ENCODE data around the gene CHRNA7.

GRCh38 chr15:32131803-32132202 lies 101.5 kb downstream of the CHRNA7 start:
- TF ChIP-seq CTCF (IDR thresholded peaks at IDR 0.05; ENCODE audit: insufficient read depth, low read depth, low read length) (no peak), EZH2 (IDR thresholded peaks at IDR 0.05; ENCODE audit: insufficient read depth, low read length) (no peak)
